Measurements from ENCODE around the gene CRYGA. TPM values are rescaled to one million over a fixed set of nuclear protein-coding genes. Genes with fewer than 3 reads are reported as not detected.

The CRYGA gene
- total RNA-seq, 1 experiment from 2014 or later, result not detected

DNA sequence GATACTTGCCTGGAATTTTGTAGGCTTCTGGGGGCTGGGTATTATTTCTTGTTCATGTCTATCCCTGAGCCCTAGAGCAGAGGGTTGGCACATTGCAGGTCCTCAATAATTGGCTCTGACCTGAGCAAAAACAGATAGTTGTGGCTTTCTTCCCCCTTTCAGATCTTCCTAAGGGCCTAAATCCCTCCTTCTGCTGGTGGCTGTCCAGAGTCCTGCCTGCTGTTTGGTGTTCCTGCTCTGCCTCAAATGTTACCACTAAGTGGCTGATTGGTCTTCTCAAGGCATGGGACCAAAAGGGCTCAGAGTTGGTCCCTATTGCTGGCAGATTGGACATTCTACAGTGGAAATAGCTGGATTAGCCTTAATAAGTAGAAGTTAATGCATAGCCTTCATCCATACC, 16.4 kb downstream of the CRYGA start (continued):
- TF ChIP-seq NR2C2 (CRISPR knock-in tag; IDR thresholded peaks at IDR 0.05) (no peak), ZNF121 (CRISPR knock-in tag; IDR thresholded peaks at IDR 0.05) (no peak), E2F5 (CRISPR knock-in tag; IDR thresholded peaks at IDR 0.05) (no peak), ZNF317 (CRISPR knock-in tag; IDR thresholded peaks at IDR 0.05; ENCODE audit: borderline replicate concordance, low read depth) (no peak), PRRX2 (CRISPR knock-in tag; IDR thresholded peaks at IDR 0.05) (no peak), ZNF281 (CRISPR knock-in tag; IDR thresholded peaks at IDR 0.05) (no peak)
- TF ChIP-seq, protein P1, sequence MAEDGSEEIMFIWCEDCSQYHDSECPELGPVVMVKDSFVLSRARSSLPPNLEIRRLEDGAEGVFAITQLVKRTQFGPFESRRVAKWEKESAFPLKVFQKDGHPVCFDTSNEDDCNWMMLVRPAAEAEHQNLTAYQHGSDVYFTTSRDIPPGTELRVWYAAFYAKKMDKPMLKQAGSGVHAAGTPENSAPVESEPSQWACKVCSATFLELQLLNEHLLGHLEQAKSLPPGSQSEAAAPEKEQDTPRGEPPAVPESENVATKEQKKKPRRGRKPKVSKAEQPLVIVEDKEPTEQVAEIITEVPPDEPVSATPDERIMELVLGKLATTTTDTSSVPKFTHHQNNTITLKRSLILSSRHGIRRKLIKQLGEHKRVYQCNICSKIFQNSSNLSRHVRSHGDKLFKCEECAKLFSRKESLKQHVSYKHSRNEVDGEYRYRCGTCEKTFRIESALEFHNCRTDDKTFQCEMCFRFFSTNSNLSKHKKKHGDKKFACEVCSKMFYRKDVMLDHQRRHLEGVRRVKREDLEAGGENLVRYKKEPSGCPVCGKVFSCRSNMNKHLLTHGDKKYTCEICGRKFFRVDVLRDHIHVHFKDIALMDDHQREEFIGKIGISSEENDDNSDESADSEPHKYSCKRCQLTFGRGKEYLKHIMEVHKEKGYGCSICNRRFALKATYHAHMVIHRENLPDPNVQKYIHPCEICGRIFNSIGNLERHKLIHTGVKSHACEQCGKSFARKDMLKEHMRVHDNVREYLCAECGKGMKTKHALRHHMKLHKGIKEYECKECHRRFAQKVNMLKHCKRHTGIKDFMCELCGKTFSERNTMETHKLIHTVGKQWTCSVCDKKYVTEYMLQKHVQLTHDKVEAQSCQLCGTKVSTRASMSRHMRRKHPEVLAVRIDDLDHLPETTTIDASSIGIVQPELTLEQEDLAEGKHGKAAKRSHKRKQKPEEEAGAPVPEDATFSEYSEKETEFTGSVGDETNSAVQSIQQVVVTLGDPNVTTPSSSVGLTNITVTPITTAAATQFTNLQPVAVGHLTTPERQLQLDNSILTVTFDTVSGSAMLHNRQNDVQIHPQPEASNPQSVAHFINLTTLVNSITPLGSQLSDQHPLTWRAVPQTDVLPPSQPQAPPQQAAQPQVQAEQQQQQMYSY (CRISPR knock-in tag; IDR thresholded peaks at IDR 0.05), result no peak

- peak within 1 kb of the TSS; percentile 75 for H3K27ac Mint-ChIP-seq
- peaks cover 2% of the 10 kb centered on the region; the same call in 1 of the 2 replicates for H3K36me3 Mint-ChIP-seq
- H3K4me3 Mint-ChIP-seq, result no peak within 1 kb of the TSS
- H3K9me3 Mint-ChIP-seq, result peaks cover 12% of the 10 kb centered on the region
- ChIA-PET POLR2A (no interaction called here), CTCF (interaction anchor here (1.6 to 2.4 kb wide), 2 partner anchors 44 to 380 kb away, joined by 4 to 15 read pairs; no protein-coding TSS in a partner anchor)
- no peak for DNase-seq (ENCODE audit: low spot score)
- peaks cover 43% of the 10 kb centered on the region for H3K4me1 Mint-ChIP-seq
- TF ChIP-seq ZNF532 (CRISPR knock-in tag; IDR thresholded peaks at IDR 0.05; ENCODE audit: borderline replicate concordance), result no peak
- TF ChIP-seq, protein P2, sequence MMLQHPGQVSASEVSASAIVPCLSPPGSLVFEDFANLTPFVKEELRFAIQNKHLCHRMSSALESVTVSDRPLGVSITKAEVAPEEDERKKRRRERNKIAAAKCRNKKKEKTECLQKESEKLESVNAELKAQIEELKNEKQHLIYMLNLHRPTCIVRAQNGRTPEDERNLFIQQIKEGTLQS (CRISPR knock-in tag; conservative IDR thresholded peaks at IDR 0.05), result no peak
- TF ChIP-seq FOXP1 (CRISPR knock-in tag; IDR thresholded peaks at IDR 0.05; ENCODE audit: borderline replicate concordance), result no peak
- no peak for TF ChIP-seq SOX15 (CRISPR knock-in tag; IDR thresholded peaks at IDR 0.05)
- no peak for TF ChIP-seq MXD4 (CRISPR knock-in tag; IDR thresholded peaks at IDR 0.05; ENCODE audit: borderline replicate concordance)
- ATAC-seq, result peak; percentile 25
- no peaks in the 10 kb centered on the region; the same call in 1 of the 2 replicates for H3K27me3 Mint-ChIP-seq (ENCODE audit: low read depth)
Observed at GRCh38 chr2:208146006-208146405, 17.4 kb downstream of the CRYGA start, which contains the start of gene CRYGB. CRYGB (minus strand) TSS chr2:208146158; CDS start chr2:208146120, 38 bp downstream.
